Stimulated activated CD8-positive, alpha-beta memory T cell treated with anti-CD3 and anti-CD28 coated beads, Interleukin-4, amount 100 ng/mL, for 24 hours (primary cell): ENCODE results near the gene KCNJ9.

Experiments
- DNase-seq: peaks from one replicate; pipeline ENCODE4 v3.0.0-alpha.2; 2020; ENCODE audit warnings: low read depth

The KCNJ9 gene

DNA sequence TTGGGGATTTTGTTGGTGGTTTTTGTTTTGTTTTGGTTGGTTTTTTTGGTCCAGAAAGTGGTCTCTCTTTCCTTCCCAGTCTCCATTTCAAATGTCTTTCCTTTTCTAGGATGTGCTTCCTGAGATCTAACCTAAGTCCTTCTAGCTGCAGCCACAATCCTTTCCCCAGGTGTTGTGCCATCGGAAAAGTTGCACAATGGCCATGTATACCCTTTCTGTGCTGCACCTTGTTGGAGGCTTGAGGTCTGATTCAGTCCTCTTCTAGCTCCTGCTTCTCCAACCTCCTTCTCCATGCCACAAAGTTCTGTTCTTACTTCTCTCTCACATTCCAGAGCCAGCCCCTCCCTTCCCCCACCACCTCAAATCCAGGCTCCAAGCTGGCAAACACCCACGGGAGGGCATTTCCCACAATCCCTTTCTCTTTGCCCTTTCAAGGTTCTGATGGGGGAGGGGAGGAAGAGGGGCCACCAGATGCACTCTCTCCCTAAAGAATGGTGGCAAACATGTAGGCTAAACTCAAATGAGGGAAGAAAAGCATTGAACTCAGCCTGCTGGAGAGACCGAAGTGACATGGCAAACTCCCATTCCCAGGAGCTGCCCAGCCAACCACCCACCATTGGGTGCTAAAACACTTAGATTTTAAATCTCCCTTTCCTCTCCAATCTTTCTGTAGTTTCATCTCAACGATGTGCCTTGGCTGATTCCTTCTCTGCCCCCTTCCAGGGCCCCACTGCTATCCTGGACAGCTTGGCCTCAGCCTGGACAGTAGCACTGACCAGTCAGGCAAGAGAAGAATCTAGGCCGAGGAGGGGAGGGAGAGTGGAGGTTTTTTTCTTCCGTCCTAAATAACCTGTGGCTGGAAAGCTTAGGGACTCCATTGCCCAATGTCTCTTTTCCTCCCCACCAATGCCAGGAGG, 14.3 kb upstream of the KCNJ9 start:
- DNase-seq = no peak

- DNase-seq = no peak
Measured at GRCh38 chr1:160068225-160068624, 13.1 kb upstream of the KCNJ9 start.

GRCh38 chr1:160069460-160070231, 11.7 kb upstream of the KCNJ9 start, which contains the start of gene KCNJ10:
Gene KCNJ10 (minus strand): TSS chr1:160070160. CDS start chr1:160042532, 27,628 bp downstream.
- no peak for DNase-seq

DNA sequence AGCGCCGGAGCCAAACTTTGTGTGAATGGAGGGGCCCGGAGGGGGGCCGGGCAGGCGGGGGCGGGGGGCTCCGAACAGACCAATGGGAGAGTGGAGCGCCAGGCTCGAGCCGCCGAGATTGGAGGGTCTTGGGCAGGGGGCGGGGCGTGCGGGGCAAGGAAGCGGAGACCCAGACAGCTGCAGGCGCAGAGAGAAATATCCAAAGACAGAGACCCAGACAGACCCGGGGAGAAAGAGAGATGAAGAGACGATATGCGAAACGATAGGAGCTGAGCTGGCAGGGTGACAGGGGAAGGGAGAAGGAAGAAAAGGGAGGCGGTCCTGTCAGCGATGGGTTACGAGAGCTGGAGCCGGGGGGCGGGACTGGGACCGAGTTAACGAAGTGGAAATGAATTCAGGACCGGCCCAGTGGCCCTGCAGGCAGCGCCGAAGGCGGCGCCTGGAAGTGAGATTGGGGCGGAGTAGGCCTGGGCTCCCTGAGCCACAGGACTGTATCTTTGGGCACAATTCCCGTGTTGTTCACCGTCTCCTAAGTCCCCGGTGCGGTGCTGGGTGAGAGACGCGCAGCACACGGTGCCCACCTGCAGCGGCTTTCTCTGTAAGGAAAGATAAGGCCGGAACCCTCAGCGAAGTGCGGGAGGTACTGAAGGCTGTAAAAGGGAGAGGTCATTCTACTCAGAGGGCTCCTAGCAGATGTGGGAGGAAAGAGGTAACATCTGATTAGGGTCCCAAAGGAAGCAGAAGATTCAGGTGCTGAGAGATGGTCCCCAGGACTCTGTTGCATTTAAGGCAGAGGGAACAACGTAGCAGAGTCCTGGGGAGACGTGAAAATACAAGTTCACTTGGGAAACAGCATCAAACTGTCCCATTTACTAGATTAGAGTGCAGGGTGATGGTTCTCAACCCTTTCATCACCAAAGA, 10.8 kb upstream of the KCNJ9 start:
- DNase-seq = peak; percentile 71

DNA sequence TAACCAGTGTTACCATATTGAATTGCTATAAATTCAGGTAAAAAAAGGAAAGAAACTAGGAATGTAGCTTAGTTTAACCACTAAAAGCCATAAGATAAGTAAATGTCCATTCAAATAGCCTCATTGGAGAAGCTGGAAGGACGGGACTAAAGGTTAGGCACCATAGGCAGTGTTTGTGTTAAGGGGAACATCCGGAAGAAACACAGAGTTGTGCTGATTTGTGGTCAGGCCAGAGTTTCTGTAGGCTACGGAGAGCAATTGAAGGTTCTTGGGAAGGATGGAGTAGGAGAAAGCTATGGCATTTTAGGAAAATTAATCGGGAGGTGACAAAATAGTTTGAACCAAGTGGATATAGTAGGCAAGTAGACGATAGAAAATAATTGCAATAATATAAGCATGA, 10.0 kb upstream of the KCNJ9 start:
- DNase-seq = no peak

GRCh38 chr1:160074865-160075264, 6.5 kb upstream of the KCNJ9 start:
- no peak for DNase-seq

DNA sequence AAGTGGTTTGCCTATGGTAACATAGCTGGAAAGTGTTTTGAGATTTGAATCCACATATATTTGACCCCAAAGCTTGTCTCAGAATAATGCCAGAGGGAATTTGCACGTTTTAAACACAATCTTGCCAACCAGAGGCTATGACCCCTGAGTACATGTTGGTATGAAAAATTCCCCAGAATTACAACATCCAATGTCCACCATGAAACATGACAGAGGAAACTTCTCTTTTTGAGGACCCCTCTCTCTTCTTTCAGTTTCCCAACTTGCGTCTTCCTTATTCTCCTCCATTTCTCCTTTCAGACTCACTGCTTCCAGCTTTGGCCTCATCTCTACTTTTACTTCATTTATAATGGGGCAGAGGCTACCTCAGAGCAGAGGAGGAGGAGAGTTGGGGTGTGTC, 5.5 kb upstream of the KCNJ9 start:
- no peak for DNase-seq

GRCh38 chr1:160076295-160076694, 5.0 kb upstream of the KCNJ9 start:
- DNase-seq = no peak

DNA sequence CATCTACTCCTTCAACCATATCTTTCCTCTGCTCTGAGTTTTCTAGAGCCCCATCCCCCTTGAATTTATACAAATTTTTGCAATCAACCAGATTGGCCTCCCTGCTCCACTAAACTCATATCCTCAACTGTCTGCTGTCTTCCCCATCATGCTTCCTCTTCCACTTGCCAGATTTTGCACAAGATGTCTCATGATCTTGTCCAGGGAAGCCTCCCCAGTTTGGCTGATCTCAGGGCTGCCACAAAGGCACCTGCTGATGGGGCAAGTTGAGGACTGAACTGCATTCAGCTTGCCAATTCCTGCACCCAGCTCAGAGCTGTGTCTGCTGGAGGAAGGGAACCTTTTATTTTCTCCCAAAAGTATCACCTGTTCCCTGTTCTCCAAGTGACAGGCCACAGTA, 3.9 kb upstream of the KCNJ9 start:
- DNase-seq = no peak

- peak; percentile 40 for DNase-seq
Measured at GRCh38 chr1:160078512-160079195, 2.7 kb upstream of the KCNJ9 start.

- DNase-seq = no peak
Measured at GRCh38 chr1:160079448-160079847, 1.9 kb upstream of the KCNJ9 start.

GRCh38 chr1:160080381-160081100, 797 bp upstream of the KCNJ9 start:
- no peak for DNase-seq

DNA sequence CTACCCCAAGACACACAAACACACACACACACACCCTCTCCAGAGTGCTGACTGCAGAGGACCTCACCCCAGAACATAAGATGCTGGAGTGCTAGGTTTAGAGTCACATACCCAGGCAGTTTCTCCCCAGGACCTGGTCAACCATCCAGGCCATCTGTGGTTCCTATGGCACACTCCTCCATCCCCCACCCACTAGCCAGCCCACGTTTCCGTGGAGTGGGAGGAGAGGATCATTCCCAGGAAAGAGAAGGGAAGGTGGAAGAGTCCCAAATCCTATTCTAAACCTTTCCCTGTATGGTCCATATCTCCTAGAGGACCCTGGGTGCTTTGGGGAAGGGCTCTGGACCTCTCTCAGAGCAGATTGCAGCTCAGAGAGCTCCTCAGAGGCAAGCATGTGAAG, 1.1 kb downstream of the KCNJ9 start:
- DNase-seq = no peak

- no peak for DNase-seq
Measured at GRCh38 chr1:160082926-160083325, 1.6 kb downstream of the KCNJ9 start.

DNA sequence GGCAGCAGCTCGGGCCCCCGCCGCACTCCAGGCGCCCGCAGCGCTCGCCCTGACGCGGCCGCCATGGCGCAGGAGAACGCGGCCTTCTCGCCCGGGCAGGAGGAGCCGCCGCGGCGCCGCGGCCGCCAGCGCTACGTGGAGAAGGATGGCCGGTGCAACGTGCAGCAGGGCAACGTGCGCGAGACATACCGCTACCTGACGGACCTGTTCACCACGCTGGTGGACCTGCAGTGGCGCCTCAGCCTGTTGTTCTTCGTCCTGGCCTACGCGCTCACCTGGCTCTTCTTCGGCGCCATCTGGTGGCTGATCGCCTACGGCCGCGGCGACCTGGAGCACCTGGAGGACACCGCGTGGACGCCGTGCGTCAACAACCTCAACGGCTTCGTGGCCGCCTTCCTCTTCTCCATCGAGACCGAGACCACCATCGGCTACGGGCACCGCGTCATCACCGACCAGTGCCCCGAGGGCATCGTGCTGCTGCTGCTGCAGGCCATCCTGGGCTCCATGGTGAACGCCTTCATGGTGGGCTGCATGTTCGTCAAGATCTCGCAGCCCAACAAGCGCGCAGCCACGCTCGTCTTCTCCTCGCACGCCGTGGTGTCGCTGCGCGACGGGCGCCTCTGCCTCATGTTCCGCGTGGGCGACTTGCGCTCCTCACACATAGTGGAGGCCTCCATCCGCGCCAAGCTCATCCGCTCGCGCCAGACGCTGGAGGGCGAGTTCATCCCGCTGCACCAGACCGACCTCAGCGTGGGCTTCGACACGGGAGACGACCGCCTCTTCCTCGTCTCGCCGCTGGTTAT, 2.8 kb downstream of the KCNJ9 start:
- DNase-seq = peak; percentile 50

DNA sequence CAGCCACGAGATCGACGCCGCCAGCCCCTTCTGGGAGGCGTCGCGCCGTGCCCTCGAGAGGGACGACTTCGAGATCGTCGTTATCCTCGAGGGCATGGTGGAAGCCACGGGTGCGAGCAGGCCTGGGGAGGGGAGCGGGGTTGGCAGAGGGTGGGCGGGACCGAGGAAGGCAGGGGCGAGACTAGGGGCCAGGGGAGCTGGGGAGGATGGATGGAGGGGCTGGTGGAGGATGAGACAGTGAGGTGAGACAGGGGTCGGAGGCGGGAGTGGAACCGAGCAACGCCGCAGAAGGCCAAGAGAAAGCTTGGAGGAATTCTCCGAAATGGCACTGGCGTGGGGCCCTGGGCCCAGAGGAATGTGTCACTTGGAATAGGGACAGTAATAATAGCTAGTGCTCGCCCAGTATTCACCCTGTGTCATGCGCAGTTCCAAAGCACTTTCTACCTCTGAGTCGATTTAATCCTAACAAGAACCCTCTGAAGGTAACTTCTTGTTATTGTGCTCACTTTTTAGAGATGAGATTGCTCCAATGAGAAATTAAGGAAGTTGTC, 3.5 kb downstream of the KCNJ9 start:
- DNase-seq = no peak

- peak; percentile 72 for DNase-seq
Measured at GRCh38 chr1:160085686-160086455, 4.5 kb downstream of the KCNJ9 start.

GRCh38 chr1:160086456-160086892, 5.1 kb downstream of the KCNJ9 start:
- no peak for DNase-seq
